ENCODE results near the gene UNK. TPM values are rescaled to one million over a fixed set of nuclear protein-coding genes. Genes with fewer than 3 reads are reported as not detected.
"Not testable (repeated sequence)": the region's sequence is repeated elsewhere in the genome, so short reads cannot be mapped to it uniquely, and the experiment has no call there.

UNK gene
- total and polyA plus RNA-seq, 2 experiments from 2014 or later = 35.9 to 37.8 TPM

GRCh38 chr17:75809631-75810111 lies 25.1 kb downstream of the UNK start:
- peak overlapping the region; percentile 90 for H3K27ac ChIP-seq
- TF ChIP-seq CTCF (IDR thresholded peaks at IDR 0.05; ENCODE audit: low read depth, low read length) = no peak

GRCh38 chr17:75810216-75810615 lies 25.6 kb downstream of the UNK start:
- H3K9me3 ChIP-seq (ENCODE audit: low read depth) = no peaks in the 10 kb centered on the region
- no peak overlapping the region for H3K4me3 ChIP-seq
- DNase-seq (ENCODE audit: low read depth in 1 of 2, low spot score in 1 of 2) = no peak
- H3K4me1 ChIP-seq (ENCODE audit: low read depth) = peaks cover 14% of the 10 kb centered on the region
- peaks cover 39% of the 10 kb centered on the region for H3K36me3 ChIP-seq
- TF ChIP-seq CTCF (IDR thresholded peaks at IDR 0.05; ENCODE audit: low read depth, low read length) = no peak
- no peaks in the 10 kb centered on the region for H3K27me3 ChIP-seq
- peak overlapping the region; percentile 90 for H3K27ac ChIP-seq

More at GRCh38 chr17:75809631-75810111, 25.1 kb downstream of the UNK start:
- Histone ChIP-seq H3K27me3 (no peaks in the 10 kb centered on the region), H3K9me3 (ENCODE audit: low read depth) (no peaks in the 10 kb centered on the region), H3K4me1 (ENCODE audit: low read depth) (peaks cover 14% of the 10 kb centered on the region), H3K4me3 (no peak overlapping the region), H3K36me3 (peaks cover 34% of the 10 kb centered on the region)
- DNase-seq (ENCODE audit: low read depth in 1 of 2, low spot score in 1 of 2) = no peak

GRCh38 chr17:75810756-75811155 lies 26.1 kb downstream of the UNK start:
- not testable (repeated sequence) for H3K4me3 ChIP-seq; H3K27ac ChIP-seq; DNase-seq (ENCODE audit: low read depth in 1 of 2, low spot score in 1 of 2); H3K9me3 ChIP-seq (ENCODE audit: low read depth); H3K27me3 ChIP-seq
- Histone ChIP-seq H3K4me1 (ENCODE audit: low read depth) (peaks cover 14% of the 10 kb centered on the region), H3K36me3 (peaks cover 43% of the 10 kb centered on the region)

GRCh38 chr17:75811174-75811573 lies 26.6 kb downstream of the UNK start:
- Histone ChIP-seq H3K36me3 (peaks cover 43% of the 10 kb centered on the region), H3K27ac (no peak overlapping the region), H3K27me3 (no peaks in the 10 kb centered on the region), H3K4me1 (ENCODE audit: low read depth) (peaks cover 14% of the 10 kb centered on the region), H3K4me3 (no peak overlapping the region), H3K9me3 (ENCODE audit: low read depth) (no peaks in the 10 kb centered on the region)
- TF ChIP-seq CTCF (IDR thresholded peaks at IDR 0.05; ENCODE audit: low read depth, low read length) = no peak
- DNase-seq (ENCODE audit: low read depth in 1 of 2, low spot score in 1 of 2) = no peak

- Histone ChIP-seq H3K4me1 (ENCODE audit: low read depth) (peaks cover 14% of the 10 kb centered on the region), H3K27me3 (no peaks in the 10 kb centered on the region), H3K9me3 (ENCODE audit: low read depth) (no peaks in the 10 kb centered on the region), H3K36me3 (peaks cover 47% of the 10 kb centered on the region), H3K4me3 (no peak overlapping the region), H3K27ac (no peak overlapping the region)
- TF ChIP-seq CTCF (IDR thresholded peaks at IDR 0.05; ENCODE audit: low read depth, low read length) = no peak
- DNase-seq (ENCODE audit: low read depth in 1 of 2, low spot score in 1 of 2) = no peak
These were observed 27.7 kb downstream of the UNK start for GRCh38 chr17:75812096-75813013.
